Thyroid gland (tissue), 4 donors: ENCODE data around the gene ACSF3.

Experiments
- POLR2A ChIP-seq, 2 donors: fragments of 450-650 bp; IDR thresholded peaks; one replicate each; pipeline ENCODE4 v1.6.1; 2017; ENCODE audit warnings: antibody characterized with exemption in 2 of 2, mild to moderate bottlenecking in 2 of 2, moderate library complexity in 1 of 2
- TF ChIP-seq, protein P1 (sequence below), 6 experiments: fragments of 200-600 bp in 3 of 6; fragments of 450-650 bp in 3 of 6; sonication (generic) in 3 of 6; IDR thresholded peaks; one replicate each; pipeline ENCODE4 v1.5.1; 2016 to 2019; ENCODE audit warnings: antibody characterized with exemption in 6 of 6, mild to moderate bottlenecking in 2 of 6, inconsistent platforms in 1 of 6, moderate library complexity in 1 of 6

DNA sequence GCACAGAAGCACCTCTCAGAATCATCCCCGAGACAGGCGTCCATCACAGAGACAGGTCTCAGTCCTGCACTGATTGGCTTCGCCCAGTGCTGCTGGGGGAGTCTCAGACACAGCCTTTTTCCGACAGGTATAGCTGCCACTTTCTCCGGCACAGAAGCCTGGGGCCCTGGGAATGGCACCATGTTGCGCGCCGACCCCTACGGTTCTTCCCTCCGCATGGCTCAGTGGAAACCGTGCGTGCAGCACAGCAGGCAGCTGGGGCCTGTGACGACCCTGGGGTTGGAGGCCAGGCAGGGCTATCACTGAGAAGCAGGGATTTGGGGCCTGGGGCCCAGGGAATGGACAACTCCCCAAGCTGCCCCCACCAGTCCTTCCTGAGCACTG, 48.2 kb downstream of the ACSF3 start:
- TF ChIP-seq, protein P1, sequence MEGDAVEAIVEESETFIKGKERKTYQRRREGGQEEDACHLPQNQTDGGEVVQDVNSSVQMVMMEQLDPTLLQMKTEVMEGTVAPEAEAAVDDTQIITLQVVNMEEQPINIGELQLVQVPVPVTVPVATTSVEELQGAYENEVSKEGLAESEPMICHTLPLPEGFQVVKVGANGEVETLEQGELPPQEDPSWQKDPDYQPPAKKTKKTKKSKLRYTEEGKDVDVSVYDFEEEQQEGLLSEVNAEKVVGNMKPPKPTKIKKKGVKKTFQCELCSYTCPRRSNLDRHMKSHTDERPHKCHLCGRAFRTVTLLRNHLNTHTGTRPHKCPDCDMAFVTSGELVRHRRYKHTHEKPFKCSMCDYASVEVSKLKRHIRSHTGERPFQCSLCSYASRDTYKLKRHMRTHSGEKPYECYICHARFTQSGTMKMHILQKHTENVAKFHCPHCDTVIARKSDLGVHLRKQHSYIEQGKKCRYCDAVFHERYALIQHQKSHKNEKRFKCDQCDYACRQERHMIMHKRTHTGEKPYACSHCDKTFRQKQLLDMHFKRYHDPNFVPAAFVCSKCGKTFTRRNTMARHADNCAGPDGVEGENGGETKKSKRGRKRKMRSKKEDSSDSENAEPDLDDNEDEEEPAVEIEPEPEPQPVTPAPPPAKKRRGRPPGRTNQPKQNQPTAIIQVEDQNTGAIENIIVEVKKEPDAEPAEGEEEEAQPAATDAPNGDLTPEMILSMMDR (IDR thresholded peaks at IDR 0.05), result no peak
- no peak for TF ChIP-seq POLR2A (IDR thresholded peaks at IDR 0.05)
